ENCODE measurements around the gene OR6J1.

Gene OR6J1

DNA sequence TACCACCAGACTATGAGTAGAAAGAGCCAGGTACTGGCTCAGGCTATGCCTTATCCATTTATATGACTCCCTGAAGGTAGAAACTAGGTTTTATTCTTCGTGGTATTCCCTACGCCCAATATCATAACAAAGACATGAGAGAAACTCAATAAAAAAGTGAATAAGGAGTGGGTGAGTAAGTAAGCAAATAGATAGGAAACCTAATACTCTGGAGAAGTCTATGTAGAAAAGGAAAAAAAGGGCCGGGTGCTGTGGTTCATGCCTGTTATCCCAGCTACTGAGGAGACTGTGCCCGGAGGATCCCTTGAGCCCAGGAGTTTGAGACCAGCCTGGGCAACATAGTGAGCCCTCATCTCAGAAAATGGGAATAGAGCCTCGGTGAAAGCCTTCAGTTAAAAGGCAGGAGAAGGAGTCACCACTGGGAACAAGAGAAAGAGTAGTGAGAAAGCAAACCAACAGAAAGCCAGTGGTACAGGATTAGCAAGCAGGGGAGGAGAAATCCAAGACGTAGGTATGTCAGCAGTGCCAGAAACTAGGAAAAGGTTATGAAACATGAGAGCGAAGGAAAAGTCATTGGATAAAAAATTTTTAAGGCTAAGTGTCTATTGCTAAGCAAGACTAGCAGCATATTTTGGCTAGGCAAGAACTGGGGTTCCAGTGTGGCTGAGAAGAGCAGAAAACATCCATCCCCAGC lies 6.0 kb upstream of the OR6J1 start:
- H2BK120ac ChIP-seq (ENCODE audit: low read depth, low read length), result no peak overlapping the region
- no peak overlapping the region for H3K4me2 ChIP-seq (ENCODE audit: insufficient read depth, low read length, poor library complexity, severe bottlenecking)
- H3K18ac ChIP-seq (ENCODE audit: low read length), result no peak overlapping the region

DNA sequence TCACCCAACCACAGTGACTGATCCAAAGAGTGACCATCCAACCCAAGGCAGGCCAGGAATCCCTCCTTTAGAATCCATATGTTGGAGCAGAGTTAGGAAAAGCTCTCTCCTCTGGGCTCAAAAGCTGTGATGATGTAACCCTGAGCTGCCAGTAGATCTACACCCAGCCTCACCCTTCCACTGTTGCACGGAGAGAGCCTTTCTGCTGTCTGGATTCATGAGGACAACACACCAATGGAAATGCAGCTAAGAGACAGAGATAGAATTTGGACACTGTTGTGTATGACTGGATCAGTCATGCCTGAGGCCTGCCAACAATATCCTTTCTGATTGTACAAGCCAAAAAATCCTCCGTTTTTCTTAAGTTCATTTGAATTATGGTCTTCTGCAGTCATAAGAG lies 4.4 kb upstream of the OR6J1 start:
- H3K23ac ChIP-seq (ENCODE audit: low read depth, low read length, poor library complexity), result no peak overlapping the region
- no peak overlapping the region for H2BK15ac ChIP-seq (ENCODE audit: low read length)
- H4K91ac ChIP-seq (ENCODE audit: low read depth, low read length, poor library complexity), result no peak overlapping the region
- H2BK12ac ChIP-seq (ENCODE audit: low read length), result no peak overlapping the region
- H3K9me3 ChIP-seq (replicated peaks in 1 of 2; ENCODE audit: control insufficient read depth in 2 of 2, insufficient read depth in 1 of 2, low read depth in 1 of 2, low read length in 2 of 2), result no peaks in the 10 kb centered on the region
- no peaks in the 10 kb centered on the region for H3K4me1 ChIP-seq (ENCODE audit: control insufficient read depth in 2 of 2, insufficient read depth in 1 of 2, low read depth in 1 of 2, low read length in 2 of 2)
- no peak overlapping the region for H3K27ac ChIP-seq (replicated peaks; ENCODE audit: low read length)
- H3K9ac ChIP-seq (ENCODE audit: low read depth, low read length, poor library complexity), result no peak overlapping the region
- no CpG with 5 or more reads among the region's 2 CpGs for WGBS, 2 donors (ENCODE audit: extremely low coverage in 2 of 2, insufficient read length in 2 of 2, insufficient replicate concordance in 1 of 2)
- no peak overlapping the region for H3K4me2 ChIP-seq (ENCODE audit: insufficient read depth, low read length, poor library complexity, severe bottlenecking)
- no peaks in the 10 kb centered on the region for H3K36me3 ChIP-seq (replicated peaks in 1 of 2; ENCODE audit: control insufficient read depth in 2 of 2, insufficient read depth in 2 of 2, low read length in 2 of 2)
- H4K8ac ChIP-seq (ENCODE audit: low read depth, low read length), result no peak overlapping the region
- no peaks in the 10 kb centered on the region for H3K79me1 ChIP-seq (ENCODE audit: low read depth, low read length)
- no peak overlapping the region for H2BK120ac ChIP-seq (ENCODE audit: low read depth, low read length)
- H3K4me3 ChIP-seq (ENCODE audit: low read length in 2 of 2), result no peak overlapping the region
- H3K14ac ChIP-seq (ENCODE audit: low read length), result no peak overlapping the region
- no peak overlapping the region for H3K4ac ChIP-seq (ENCODE audit: low read length)
- H2BK5ac ChIP-seq (ENCODE audit: low read length), result no peak overlapping the region
- no peak for DNase-seq (ENCODE audit: low spot score)
- H3K27me3 ChIP-seq (ENCODE audit: control insufficient read depth in 3 of 3, insufficient read depth in 3 of 3, low read depth in 1 of 3, low read length in 3 of 3), result peaks cover 0 to 20% (median 0%) of the 10 kb centered on the region in 3 experiments
- H2AK5ac ChIP-seq (ENCODE audit: low read depth, low read length), result no peak overlapping the region
- H3K18ac ChIP-seq (ENCODE audit: low read length), result no peak overlapping the region
- no peak overlapping the region for H2AFZ ChIP-seq (ENCODE audit: low read length)

More for the DNA sequence above, 6.0 kb upstream of the OR6J1 start:
- no peaks in the 10 kb centered on the region for H3K79me1 ChIP-seq (ENCODE audit: low read depth, low read length)
- no peak overlapping the region for H4K91ac ChIP-seq (ENCODE audit: low read depth, low read length, poor library complexity)
- H3K27me3 ChIP-seq (ENCODE audit: control insufficient read depth in 3 of 3, insufficient read depth in 3 of 3, low read depth in 1 of 3, low read length in 3 of 3), result peaks cover 0 to 27% (median 0%) of the 10 kb centered on the region in 3 experiments
- no peak overlapping the region for H3K4ac ChIP-seq (ENCODE audit: low read length)
- no peaks in the 10 kb centered on the region for H3K36me3 ChIP-seq (replicated peaks in 1 of 2; ENCODE audit: control insufficient read depth in 2 of 2, insufficient read depth in 2 of 2, low read length in 2 of 2)
- H2BK12ac ChIP-seq (ENCODE audit: low read length), result no peak overlapping the region
- no peak overlapping the region for H2BK5ac ChIP-seq (ENCODE audit: low read length)
- H3K23ac ChIP-seq (ENCODE audit: low read depth, low read length, poor library complexity), result no peak overlapping the region
- no peak overlapping the region for H3K4me3 ChIP-seq (ENCODE audit: low read length in 2 of 2)
- WGBS, 2 donors (ENCODE audit: extremely low coverage in 2 of 2, insufficient read length in 2 of 2, insufficient replicate concordance in 1 of 2), result no CpG with 5 or more reads among the region's 7 CpGs
- no peak overlapping the region for H2BK15ac ChIP-seq (ENCODE audit: low read length)
- no peaks in the 10 kb centered on the region for H3K4me1 ChIP-seq (ENCODE audit: control insufficient read depth in 2 of 2, insufficient read depth in 1 of 2, low read depth in 1 of 2, low read length in 2 of 2)
- H3K9ac ChIP-seq (ENCODE audit: low read depth, low read length, poor library complexity), result no peak overlapping the region
- H3K9me3 ChIP-seq (replicated peaks in 1 of 2; ENCODE audit: control insufficient read depth in 2 of 2, insufficient read depth in 1 of 2, low read depth in 1 of 2, low read length in 2 of 2), result no peaks in the 10 kb centered on the region
- no peak overlapping the region for H2AK5ac ChIP-seq (ENCODE audit: low read depth, low read length)
- no peak overlapping the region for H3K14ac ChIP-seq (ENCODE audit: low read length)
- DNase-seq (ENCODE audit: low spot score), result no peak
- no peak overlapping the region for H4K8ac ChIP-seq (ENCODE audit: low read depth, low read length)
- no peak overlapping the region for H2AFZ ChIP-seq (ENCODE audit: low read length)
- no peak overlapping the region for H3K27ac ChIP-seq (replicated peaks; ENCODE audit: low read length)

DNA sequence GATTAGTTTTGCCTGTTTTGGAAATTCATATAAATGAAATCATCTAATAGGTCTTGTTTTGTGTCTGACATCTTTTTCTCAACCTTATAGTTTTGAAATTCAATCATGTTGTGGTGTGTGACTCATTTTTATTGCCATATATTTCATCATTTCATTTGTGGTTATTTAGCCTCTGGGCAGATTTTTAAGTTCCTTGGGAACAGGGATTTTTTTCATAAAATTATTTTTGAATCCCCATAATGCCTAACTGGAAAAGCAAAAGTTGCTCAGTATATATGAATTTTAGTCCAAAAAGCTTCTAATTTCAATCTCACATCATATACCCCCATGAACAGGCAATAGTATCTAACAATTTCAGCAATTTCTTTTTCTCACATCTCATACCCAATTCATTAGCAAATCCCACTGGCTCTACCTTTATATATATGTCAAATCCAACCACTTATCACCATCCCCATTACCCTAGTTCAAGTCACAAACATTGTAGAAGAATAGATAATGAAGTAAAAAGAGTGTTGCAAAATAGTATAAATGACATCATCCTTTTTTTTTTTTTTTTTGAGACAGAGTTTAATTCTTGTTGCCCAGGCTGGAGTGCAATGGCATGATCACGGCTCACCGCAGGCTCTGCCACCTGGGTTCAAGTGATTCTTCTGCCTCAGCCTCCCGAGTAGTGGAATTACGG lies 2.6 kb upstream of the OR6J1 start:
- Histone ChIP-seq H2BK120ac (ENCODE audit: low read depth, low read length) (no peak overlapping the region), H2BK15ac (ENCODE audit: low read length) (no peak overlapping the region), H3K4ac (ENCODE audit: low read length) (no peak overlapping the region), H4K8ac (ENCODE audit: low read depth, low read length) (no peak overlapping the region), H3K27me3 (ENCODE audit: control insufficient read depth in 3 of 3, insufficient read depth in 3 of 3, low read depth in 1 of 3, low read length in 3 of 3) (peaks cover 0 to 20% (median 0%) of the 10 kb centered on the region in 3 experiments), H3K4me2 (ENCODE audit: insufficient read depth, low read length, poor library complexity, severe bottlenecking) (no peak overlapping the region), H3K9me3 (replicated peaks in 1 of 2; ENCODE audit: control insufficient read depth in 2 of 2, insufficient read depth in 1 of 2, low read depth in 1 of 2, low read length in 2 of 2) (no peaks in the 10 kb centered on the region), H3K14ac (ENCODE audit: low read length) (no peak overlapping the region), H3K36me3 (replicated peaks in 1 of 2; ENCODE audit: control insufficient read depth in 2 of 2, insufficient read depth in 2 of 2, low read length in 2 of 2) (no peaks in the 10 kb centered on the region), H3K4me3 (ENCODE audit: low read length in 2 of 2) (no peak overlapping the region), H3K23ac (ENCODE audit: low read depth, low read length, poor library complexity) (no peak overlapping the region), H2AFZ (ENCODE audit: low read length) (no peak overlapping the region), H2AK5ac (ENCODE audit: low read depth, low read length) (no peak overlapping the region), H2BK12ac (ENCODE audit: low read length) (no peak overlapping the region), H3K9ac (ENCODE audit: low read depth, low read length, poor library complexity) (no peak overlapping the region), H3K27ac (replicated peaks; ENCODE audit: low read length) (no peak overlapping the region), H2BK5ac (ENCODE audit: low read length) (no peak overlapping the region), H3K4me1 (ENCODE audit: control insufficient read depth in 2 of 2, insufficient read depth in 1 of 2, low read depth in 1 of 2, low read length in 2 of 2) (no peaks in the 10 kb centered on the region), H3K18ac (ENCODE audit: low read length) (no peak overlapping the region), H3K79me1 (ENCODE audit: low read depth, low read length) (no peaks in the 10 kb centered on the region), H4K91ac (ENCODE audit: low read depth, low read length, poor library complexity) (no peak overlapping the region)
- no peak for DNase-seq (ENCODE audit: low spot score)
- WGBS, 2 donors (ENCODE audit: extremely low coverage in 2 of 2, insufficient read length in 2 of 2, insufficient replicate concordance in 1 of 2), result no CpG with 5 or more reads among the region's 4 CpGs

DNA sequence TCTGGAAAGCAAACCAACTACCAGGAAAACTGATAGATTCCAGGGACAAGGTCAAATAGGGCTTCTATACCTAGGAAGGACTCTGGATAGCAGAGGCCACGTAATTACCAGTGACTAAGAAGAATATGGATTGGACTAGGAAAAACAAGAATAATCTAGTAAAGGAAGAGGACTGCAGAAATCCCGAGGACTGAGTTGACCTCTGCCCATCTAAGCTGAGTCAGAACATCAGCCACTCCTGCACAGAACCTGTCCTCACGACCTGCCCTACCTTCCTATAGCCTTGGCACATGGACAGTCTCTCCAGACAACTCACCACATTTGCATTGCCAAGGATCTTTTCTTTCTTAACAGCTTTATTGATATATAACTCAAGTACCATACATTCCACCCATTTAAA lies 2.3 kb downstream of the OR6J1 start:
- Histone ChIP-seq H2BK5ac (ENCODE audit: low read length) (no peak overlapping the region), H3K4me2 (ENCODE audit: insufficient read depth, low read length, poor library complexity, severe bottlenecking) (no peak overlapping the region), H3K4me1 (ENCODE audit: control insufficient read depth in 2 of 2, insufficient read depth in 1 of 2, low read depth in 1 of 2, low read length in 2 of 2) (no peaks in the 10 kb centered on the region), H2AFZ (ENCODE audit: low read length) (no peak overlapping the region), H3K79me1 (ENCODE audit: low read depth, low read length) (no peaks in the 10 kb centered on the region), H2BK120ac (ENCODE audit: low read depth, low read length) (no peak overlapping the region), H2BK15ac (ENCODE audit: low read length) (no peak overlapping the region), H2BK12ac (ENCODE audit: low read length) (no peak overlapping the region), H2AK5ac (ENCODE audit: low read depth, low read length) (no peak overlapping the region), H3K23ac (ENCODE audit: low read depth, low read length, poor library complexity) (no peak overlapping the region), H3K4me3 (ENCODE audit: low read length in 2 of 2) (no peak overlapping the region), H3K36me3 (replicated peaks in 1 of 2; ENCODE audit: control insufficient read depth in 2 of 2, insufficient read depth in 2 of 2, low read length in 2 of 2) (no peaks in the 10 kb centered on the region), H4K91ac (ENCODE audit: low read depth, low read length, poor library complexity) (no peak overlapping the region), H3K4ac (ENCODE audit: low read length) (no peak overlapping the region), H3K27me3 (ENCODE audit: control insufficient read depth in 3 of 3, insufficient read depth in 3 of 3, low read depth in 1 of 3, low read length in 3 of 3) (peaks cover 0 to 4% (median 0%) of the 10 kb centered on the region in 3 experiments), H3K9ac (ENCODE audit: low read depth, low read length, poor library complexity) (no peak overlapping the region), H3K9me3 (replicated peaks in 1 of 2; ENCODE audit: control insufficient read depth in 2 of 2, insufficient read depth in 1 of 2, low read depth in 1 of 2, low read length in 2 of 2) (no peaks in the 10 kb centered on the region), H3K27ac (replicated peaks; ENCODE audit: low read length) (no peak overlapping the region), H3K18ac (ENCODE audit: low read length) (no peak overlapping the region), H4K8ac (ENCODE audit: low read depth, low read length) (no peak overlapping the region), H3K14ac (ENCODE audit: low read length) (no peak overlapping the region)
- WGBS, 2 donors (ENCODE audit: extremely low coverage in 2 of 2, insufficient read length in 2 of 2, insufficient replicate concordance in 1 of 2), result no CpG with 5 or more reads among the region's 3 CpGs
- DNase-seq (ENCODE audit: low spot score), result no peak
